ENCODE data around the gene SEM1.
"Not testable (repeated sequence)": the region's sequence is repeated elsewhere in the genome, so short reads cannot be mapped to it uniquely, and the experiment has no call there.

DNA sequence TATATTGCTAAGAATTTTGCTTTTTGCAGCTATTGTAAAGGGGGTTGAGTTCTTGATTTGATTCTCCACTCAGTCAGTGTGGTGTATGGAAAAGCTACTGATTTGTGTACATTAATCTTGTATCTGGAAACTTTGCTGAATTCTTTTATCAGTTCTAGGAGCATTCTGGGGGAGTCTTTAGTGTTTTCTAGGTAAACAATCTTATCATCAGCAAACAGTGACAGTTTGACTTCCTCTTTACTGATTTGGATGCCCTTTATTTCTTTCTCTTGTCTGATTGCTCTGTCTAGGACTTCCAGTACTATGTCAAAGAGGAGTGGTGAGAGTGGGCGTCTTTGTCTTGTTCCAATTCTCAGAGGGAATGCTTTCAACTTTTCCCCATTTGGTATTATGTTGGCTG is 48.2 kb upstream of the SEM1 start:
- TF ChIP-seq, protein P1, sequence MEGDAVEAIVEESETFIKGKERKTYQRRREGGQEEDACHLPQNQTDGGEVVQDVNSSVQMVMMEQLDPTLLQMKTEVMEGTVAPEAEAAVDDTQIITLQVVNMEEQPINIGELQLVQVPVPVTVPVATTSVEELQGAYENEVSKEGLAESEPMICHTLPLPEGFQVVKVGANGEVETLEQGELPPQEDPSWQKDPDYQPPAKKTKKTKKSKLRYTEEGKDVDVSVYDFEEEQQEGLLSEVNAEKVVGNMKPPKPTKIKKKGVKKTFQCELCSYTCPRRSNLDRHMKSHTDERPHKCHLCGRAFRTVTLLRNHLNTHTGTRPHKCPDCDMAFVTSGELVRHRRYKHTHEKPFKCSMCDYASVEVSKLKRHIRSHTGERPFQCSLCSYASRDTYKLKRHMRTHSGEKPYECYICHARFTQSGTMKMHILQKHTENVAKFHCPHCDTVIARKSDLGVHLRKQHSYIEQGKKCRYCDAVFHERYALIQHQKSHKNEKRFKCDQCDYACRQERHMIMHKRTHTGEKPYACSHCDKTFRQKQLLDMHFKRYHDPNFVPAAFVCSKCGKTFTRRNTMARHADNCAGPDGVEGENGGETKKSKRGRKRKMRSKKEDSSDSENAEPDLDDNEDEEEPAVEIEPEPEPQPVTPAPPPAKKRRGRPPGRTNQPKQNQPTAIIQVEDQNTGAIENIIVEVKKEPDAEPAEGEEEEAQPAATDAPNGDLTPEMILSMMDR (conservative IDR thresholded peaks at IDR 0.05; ENCODE audit: low read depth, low read length), result not testable (repeated sequence)
- not testable (repeated sequence) for TF ChIP-seq SMC3 (IDR thresholded peaks at IDR 0.05; ENCODE audit: low read depth, low read length); RAD21 (IDR thresholded peaks at IDR 0.05; ENCODE audit: low read length)
